A673 (cell line): ENCODE measurements around the gene LPCAT1. TPM values are rescaled to one million over a fixed set of nuclear protein-coding genes. Genes with fewer than 3 reads are reported as not detected.
"Not testable (repeated sequence)": the region's sequence is repeated elsewhere in the genome, so short reads cannot be mapped to it uniquely, and the experiment has no call there.

Experiments
- BruUV-seq: library from RNA; stranded (reverse); fragments of 400-500 nt; replicated peaks from 2 replicates; lab custom pipeline; 2021; lab: Mats Ljungman, UMichigan
- CTCF ChIA-PET: fragments of 300-600 bp; sonication (Branson Sonifier 250); formaldehyde crosslinking; loops from one replicate; lab custom pipeline; 2022; ENCODE audit warnings: antibody characterized with exemption; lab: Charles Lee
- POLR2A ChIA-PET: fragments of 300-600 bp; sonication (Branson Sonifier 250); formaldehyde crosslinking; loops from one replicate; lab custom pipeline; 2022; ENCODE audit warnings: antibody characterized with exemption; ENCODE audit not compliant: low non-redundant PET; lab: Charles Lee
- DNase-seq: peaks from one replicate; pipeline ENCODE4 v3.0.0-alpha.2; 2015; ENCODE audit warnings: low spot score
- H3K27ac ChIP-seq: fragments of 200-600 bp; sonication (generic); 2 replicates; pipeline ENCODE4 v1.5.1; 2016; ENCODE audit warnings: mixed run types, low read depth, mild to moderate bottlenecking, mixed read lengths, antibody characterized with exemption, low read length; ENCODE audit not compliant: poor library complexity, severe bottlenecking
- H3K27me3 ChIP-seq: fragments of 200-600 bp; sonication (generic); replicated peaks from 2 replicates; pipeline ENCODE4 v1.6.1; 2017; ENCODE audit warnings: mixed run types, low read depth, mild to moderate bottlenecking, mixed read lengths, antibody characterized with exemption, low read length; ENCODE audit not compliant: insufficient read depth, poor library complexity
- H3K36me3 ChIP-seq: fragments of 200-600 bp; sonication (generic); 2 replicates; pipeline ENCODE4 v1.6.1; 2016; ENCODE audit warnings: mixed run types, mild to moderate bottlenecking, mixed read lengths, antibody characterized with exemption, low read length; ENCODE audit not compliant: insufficient read depth, poor library complexity, severe bottlenecking
- H3K4me1 ChIP-seq: fragments of 200-600 bp; sonication (generic); 2 replicates; pipeline ENCODE4 v1.6.1; 2017; ENCODE audit warnings: mixed run types, mild to moderate bottlenecking, mixed read lengths, antibody characterized with exemption, low read length; ENCODE audit not compliant: insufficient read depth, poor library complexity, severe bottlenecking
- H3K4me3 ChIP-seq: fragments of 200-600 bp; sonication (generic); 2 replicates; pipeline ENCODE4 v1.5.1; 2016; ENCODE audit warnings: low read depth, mixed run types, mild to moderate bottlenecking, mixed read lengths, low read length; ENCODE audit not compliant: poor library complexity, severe bottlenecking
- H3K9me3 ChIP-seq: fragments of 200-600 bp; sonication (generic); 2 replicates; pipeline ENCODE4 v1.6.1; 2016; ENCODE audit warnings: mixed run types, low read depth, mild to moderate bottlenecking, mixed read lengths, antibody characterized with exemption, low read length; ENCODE audit not compliant: poor library complexity, severe bottlenecking
- EZH2 ChIP-seq: fragments of 200-600 bp; sonication (generic); IDR thresholded peaks from 2 replicates; pipeline ENCODE4 v1.6.1; 2017; ENCODE audit warnings: borderline replicate concordance, low read depth, mild to moderate bottlenecking, mixed read lengths, antibody characterized with exemption, low read length; ENCODE audit not compliant: poor library complexity, severe bottlenecking
- intact Hi-C: fragments of 100-400 bp; cut with micrococcal nuclease; formaldehyde crosslinking; loops from one replicate; pipeline ENCODE4 v1.10.0; 2022; ENCODE audit not compliant: unreplicated experiment
- total RNA-seq: library from RNA; stranded (reverse); gene quantifications from 2 replicates; pipeline ENCODE4 v1.2.3, GENCODE V29; 2021
- TF ChIP-seq, protein P1 (sequence below): fragments of 300-800, 200-600 bp; sonication (generic); conservative IDR thresholded peaks from 2 replicates; pipeline ENCODE4 v1.5.1; 2017; ENCODE audit warnings: low read depth, mild to moderate bottlenecking, antibody characterized with exemption, low read length, moderate library complexity, mixed read lengths

The LPCAT1 gene
- total RNA-seq, 1 experiment from 2014 or later: 97.3 TPM

DNA sequence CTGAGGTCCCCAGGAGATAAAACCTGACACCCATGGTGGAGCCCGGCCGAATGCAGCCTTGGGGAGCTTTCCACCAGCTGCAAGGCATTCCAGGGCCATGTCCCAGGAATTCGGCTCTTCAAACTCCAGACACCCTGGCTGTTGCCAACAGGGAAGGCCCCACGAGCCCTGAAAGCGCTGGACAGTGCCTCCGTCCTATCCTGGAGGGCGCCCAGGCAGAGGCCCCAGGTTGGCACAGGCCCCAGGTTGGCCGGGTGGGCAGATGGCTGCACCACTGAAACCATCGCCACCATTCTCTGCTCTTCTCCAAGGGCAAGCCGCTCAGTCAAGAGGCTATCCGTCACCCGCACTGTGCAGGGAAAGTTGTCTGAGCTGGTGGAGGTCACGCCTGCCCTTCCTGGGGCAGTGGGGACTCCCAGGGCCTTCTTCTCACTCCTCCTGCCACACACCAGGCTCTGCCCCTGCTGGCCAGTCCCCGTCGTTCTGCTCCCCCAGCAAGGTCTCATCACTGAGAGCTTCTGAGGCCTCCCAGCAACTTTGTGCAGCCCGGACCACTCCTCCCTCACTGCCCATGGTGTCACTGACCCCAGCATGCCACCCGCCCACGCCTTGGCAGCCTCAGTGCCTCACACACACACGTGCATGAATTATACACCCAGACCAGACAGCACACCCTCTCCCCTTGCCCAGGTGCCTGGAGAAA, 99.7 kb downstream of the LPCAT1 start:
- Histone ChIP-seq H3K36me3 (no peaks in the 10 kb centered on the region), H3K27me3 (peaks cover 3% of the 10 kb centered on the region), H3K9me3 (peaks cover 16% of the 10 kb centered on the region), H3K4me3 (no peak overlapping the region), H3K4me1 (no peaks in the 10 kb centered on the region), H3K27ac (no peak overlapping the region)
- ChIA-PET POLR2A (no interaction called here), CTCF (no interaction called here)
- intact Hi-C loops: no loop called here
- BruUV-seq: no TSS peak
- no peak for DNase-seq
- no peak for TF ChIP-seq EZH2
- TF ChIP-seq, protein P1, sequence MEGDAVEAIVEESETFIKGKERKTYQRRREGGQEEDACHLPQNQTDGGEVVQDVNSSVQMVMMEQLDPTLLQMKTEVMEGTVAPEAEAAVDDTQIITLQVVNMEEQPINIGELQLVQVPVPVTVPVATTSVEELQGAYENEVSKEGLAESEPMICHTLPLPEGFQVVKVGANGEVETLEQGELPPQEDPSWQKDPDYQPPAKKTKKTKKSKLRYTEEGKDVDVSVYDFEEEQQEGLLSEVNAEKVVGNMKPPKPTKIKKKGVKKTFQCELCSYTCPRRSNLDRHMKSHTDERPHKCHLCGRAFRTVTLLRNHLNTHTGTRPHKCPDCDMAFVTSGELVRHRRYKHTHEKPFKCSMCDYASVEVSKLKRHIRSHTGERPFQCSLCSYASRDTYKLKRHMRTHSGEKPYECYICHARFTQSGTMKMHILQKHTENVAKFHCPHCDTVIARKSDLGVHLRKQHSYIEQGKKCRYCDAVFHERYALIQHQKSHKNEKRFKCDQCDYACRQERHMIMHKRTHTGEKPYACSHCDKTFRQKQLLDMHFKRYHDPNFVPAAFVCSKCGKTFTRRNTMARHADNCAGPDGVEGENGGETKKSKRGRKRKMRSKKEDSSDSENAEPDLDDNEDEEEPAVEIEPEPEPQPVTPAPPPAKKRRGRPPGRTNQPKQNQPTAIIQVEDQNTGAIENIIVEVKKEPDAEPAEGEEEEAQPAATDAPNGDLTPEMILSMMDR: no peak

DNA sequence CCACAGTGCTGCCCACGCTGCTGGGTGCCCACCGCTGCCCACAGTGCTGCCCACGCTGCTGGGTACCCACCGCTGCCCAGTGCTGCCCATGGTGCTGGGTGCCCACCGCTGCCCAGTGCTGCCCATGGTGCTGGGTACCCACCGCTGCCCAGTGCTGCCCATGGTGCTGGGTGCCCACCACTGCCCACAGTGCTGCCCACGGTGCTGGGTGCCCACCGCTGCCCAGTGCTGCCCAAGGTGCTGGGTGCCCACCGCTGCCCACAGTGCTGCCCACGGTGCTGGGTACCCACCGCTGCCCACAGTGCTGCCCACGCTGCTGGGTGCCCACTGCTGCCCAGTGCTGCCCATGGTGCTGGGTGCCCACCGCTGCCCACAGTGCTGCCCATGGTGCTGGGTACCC, 101.2 kb downstream of the LPCAT1 start:
- H3K27ac ChIP-seq, DNase-seq, H3K4me1 ChIP-seq, H3K9me3 ChIP-seq, CTCF ChIA-PET, BruUV-seq, H3K27me3 ChIP-seq, POLR2A ChIA-PET, intact Hi-C loops, H3K4me3 ChIP-seq, H3K36me3 ChIP-seq: not testable (repeated sequence)

DNA sequence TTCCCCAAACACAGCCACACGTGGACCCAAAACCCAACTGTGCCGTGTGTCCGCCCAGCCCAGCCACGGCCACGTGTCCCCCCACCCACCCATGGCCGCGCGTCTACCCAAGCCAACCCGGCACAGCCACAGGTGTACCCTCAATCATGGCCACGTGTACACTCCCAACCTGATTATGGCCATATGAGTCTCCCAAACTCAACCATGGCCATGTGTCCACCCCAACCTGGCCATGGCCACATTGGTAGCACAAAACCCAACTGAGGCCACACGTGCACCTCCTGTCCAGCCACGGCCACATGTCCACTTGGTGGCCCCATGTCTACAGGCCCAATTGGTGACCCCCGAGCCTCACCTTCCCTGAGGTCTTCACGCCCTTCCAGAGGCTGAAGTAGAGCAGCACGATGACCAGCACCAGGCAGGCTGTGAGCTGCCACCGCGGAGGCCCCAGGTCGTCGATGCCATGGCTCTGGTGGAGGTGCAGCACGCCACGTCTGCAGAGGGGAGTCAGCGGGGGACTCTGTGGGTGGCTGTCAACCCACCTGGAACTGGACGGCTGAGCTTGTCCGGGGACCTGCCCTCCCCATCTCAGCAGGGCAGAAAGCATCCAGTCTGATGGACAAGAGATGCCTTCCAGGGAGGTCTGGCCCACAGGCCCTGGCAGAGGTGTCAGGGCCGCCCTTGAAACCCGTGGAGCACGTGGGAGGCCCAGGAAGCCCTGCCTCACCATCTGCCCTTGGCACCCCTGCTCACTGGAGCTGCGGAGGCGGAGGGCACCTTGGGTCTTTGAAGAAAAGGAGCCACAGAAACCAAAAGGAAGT, 102.0 kb downstream of the LPCAT1 start:
- Histone ChIP-seq H3K9me3 (no peaks in the 10 kb centered on the region), H3K36me3 (no peaks in the 10 kb centered on the region), H3K27ac (no peak overlapping the region), H3K27me3 (peaks cover 3% of the 10 kb centered on the region), H3K4me1 (no peaks in the 10 kb centered on the region), H3K4me3 (no peak overlapping the region)
- no peak for TF ChIP-seq EZH2
- TF ChIP-seq, protein P1: no peak
- no peak for DNase-seq
- ChIA-PET POLR2A (no interaction called here), CTCF (no interaction called here)
- intact Hi-C loops: no loop called here
- no TSS peak for BruUV-seq
